HG02678 (cell line): ENCODE data around the gene TUSC2.

Experiments used
- ATAC-seq: cut with Tn5 transposase; IDR thresholded peaks from one replicate; pipeline ENCODE4 v1.9.1; 2021; ENCODE audit warnings: mild to moderate bottlenecking, moderate library complexity; ENCODE audit not compliant: unreplicated experiment

Gene TUSC2

DNA sequence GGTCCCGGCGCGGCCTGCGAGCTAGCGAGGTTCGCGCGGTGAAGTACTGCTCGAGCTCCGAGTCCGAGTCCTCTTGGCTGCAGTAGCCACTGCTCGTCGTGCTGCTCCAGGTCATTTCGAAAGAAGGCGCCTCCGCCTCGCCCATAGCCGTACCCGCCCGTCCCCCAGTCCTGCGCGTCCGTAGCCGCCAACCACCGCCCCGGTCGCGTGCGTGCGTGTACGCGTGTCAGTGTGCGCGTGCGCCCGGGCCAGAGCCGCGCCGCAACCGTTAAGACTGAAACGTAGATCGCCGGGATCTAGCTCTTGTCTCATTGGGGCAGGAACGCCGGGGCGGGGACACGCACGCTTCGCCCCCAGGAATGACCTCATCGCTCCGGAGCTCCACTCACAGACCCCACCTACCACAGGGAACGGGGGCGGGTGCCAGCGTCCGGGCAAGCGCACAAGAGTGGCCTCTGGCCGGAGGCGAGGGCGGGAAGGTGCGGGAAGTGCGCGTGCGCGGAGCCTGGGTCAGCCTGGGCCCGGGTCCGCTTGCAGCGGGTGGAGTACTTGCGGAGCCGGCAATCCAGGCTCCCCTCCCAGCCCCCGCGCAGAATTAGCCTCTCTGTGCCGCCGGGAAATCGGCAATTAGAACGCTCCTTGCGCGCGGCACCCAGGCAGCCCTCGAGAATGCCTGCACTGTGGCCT is 9.3 kb upstream of the TUSC2 start:
- ATAC-seq = peak; percentile 72

GRCh38 chr3:50336452-50337174 is 8.6 kb upstream of the TUSC2 start:
- ATAC-seq = peak; percentile 30

DNA sequence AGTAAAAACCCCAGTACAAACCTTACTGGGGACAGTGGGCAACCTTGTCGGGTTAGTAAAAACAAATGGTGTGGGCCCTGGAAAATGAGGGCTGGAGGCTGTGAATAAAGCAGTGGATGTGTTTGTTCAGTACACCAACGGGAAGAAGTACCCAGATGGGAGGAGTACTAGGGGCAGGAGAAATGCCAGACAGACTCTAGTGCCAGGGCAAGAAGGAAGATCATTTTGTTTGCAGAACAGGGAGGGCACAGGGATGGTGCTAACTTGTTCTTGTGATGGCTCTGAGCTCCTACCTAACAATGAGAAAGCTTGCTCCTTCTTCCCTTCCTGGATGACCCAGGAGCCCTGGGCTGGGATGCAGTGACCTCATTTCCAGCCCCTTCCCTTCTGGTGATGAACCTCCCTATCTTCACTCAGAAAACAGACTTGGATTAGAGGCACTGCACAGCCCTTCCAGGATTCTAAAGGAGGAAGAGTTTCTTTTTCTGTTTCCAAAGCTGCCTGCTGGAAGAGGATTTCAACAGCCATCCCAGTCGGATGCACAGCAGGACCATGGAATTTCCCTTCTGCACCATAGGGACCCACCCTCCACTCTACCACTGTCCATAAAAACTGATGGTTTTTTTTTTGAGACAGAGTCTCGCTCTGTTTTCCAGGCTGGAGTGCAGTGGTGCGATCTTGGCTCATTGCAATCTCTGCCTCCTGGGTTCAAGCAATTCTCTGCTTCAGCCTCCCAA is 6.5 kb upstream of the TUSC2 start:
- no peak for ATAC-seq

GRCh38 chr3:50333744-50334328 is 5.8 kb upstream of the TUSC2 start:
- ATAC-seq = no peak

DNA sequence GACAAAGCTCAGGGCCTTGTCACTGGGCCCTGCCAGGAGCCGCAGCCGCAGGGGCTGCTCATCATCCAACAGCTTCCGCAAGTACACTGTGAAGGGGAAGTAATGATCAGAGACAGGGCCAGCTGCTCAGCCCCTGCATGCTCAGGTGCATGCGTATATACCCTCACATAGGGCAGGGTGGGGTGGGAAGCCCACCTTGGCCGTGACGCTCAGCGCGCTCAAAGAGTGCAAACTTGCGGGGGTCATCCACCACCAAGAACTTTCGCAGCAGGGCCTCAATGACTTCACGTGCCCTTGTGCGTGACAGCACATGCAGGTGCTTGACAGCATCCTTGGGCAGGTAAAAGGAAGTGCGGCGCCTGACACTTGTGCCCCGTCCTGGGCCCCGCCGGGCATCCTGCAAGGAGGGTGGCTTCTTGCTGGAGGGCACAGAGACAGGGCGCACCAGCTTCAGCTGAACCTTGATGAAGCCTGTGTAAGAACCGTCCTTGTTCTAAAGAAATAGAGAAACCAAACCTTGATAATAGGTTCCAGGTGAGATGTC is 3.4 kb upstream of the TUSC2 start:
- no peak for ATAC-seq

GRCh38 chr3:50330330-50330729 is 2.3 kb upstream of the TUSC2 start:
- no peak for ATAC-seq

DNA sequence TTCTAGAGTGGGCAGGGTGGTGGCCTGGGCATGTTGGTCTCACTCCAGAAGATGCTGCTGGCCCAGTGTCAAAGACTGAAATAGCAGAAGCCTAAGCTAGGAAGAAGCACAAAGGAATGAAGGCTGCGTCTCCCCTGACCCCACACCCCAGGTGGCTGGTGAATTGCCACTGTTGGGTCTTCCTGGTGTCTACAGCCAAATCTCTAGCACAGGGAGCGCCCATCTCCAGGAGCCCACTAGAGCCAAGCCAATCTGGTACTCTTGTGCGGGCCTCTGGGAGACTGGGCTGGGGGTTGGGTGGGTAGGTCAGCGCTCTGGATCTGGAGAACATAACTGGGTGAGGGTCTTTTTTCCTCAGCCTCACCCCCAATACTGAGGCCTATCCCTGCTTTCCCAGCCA is 894 bp downstream of the TUSC2 start:
- ATAC-seq = no peak

DNA sequence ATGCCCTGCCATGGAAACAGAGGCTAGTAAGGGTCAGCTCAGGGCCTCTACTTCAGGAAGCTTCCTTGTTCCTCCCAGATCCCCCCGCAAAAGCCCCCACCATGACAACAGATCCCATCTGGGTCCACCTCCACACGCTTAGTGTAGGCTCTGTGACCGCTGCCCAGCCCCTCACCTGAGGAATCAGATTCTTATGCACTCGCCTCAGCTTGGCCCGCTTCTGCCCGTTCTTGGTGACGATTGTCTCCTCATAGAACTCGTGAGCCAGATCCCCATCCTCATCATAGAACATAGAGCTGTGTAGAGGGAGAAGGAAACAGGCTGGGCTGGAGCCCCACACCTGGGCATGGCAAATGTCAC is 1.9 kb downstream of the TUSC2 start:
- ATAC-seq = no peak

DNA sequence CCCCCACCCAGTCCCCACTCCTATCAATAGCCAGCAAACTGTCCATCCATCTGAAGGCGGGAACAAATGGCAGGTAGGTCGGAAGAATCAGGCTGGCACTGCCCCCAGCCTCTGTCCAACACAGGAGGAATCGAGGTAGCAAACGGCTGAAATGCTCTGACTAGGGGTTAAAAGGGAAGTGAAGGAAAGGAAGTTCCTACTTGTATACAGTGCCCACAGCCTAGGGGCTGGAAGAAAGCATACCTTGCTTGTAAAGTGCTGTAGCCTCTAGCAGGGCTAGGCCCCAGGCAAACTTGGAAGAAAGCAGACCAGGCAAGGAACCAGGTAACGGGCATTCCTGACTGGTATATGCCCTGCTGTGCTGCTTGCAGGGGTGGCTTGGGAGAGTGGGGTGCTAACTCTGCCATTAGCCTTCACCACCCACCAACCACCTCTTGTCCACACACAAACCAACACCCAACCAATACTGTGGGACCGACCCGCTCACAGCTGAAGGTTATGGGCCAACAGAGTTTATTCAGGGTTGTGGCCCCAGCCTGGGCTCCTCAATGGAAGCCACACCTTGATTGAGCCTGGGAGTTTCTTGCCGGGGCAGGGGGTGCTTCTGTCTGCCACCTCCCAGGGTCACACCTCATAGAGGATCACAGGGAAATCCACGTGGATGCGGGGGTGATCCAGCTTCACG is 2.4 kb downstream of the TUSC2 start:
- ATAC-seq = no peak

DNA sequence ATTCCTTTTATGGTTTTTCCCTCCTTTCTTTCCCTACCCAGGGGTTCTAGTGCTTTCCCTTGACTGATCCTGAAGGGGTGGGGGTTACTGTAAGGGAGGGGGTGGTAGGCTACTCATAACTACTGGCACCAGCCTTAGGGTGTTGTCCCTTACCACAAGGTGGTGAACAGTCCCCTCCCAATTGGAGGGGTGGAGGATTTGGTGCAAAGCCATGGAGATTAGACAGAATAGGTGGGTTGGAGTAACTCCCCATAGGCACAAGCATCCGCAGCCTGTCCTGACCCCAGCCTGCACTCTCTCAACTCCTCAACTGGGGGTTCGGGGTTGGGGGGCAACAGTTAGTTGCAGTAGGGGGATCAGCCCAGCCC is 2.9 kb downstream of the TUSC2 start:
- ATAC-seq = no peak

- no peak for ATAC-seq
Measured at GRCh38 chr3:50324351-50325112, 3.5 kb downstream of the TUSC2 start.

DNA sequence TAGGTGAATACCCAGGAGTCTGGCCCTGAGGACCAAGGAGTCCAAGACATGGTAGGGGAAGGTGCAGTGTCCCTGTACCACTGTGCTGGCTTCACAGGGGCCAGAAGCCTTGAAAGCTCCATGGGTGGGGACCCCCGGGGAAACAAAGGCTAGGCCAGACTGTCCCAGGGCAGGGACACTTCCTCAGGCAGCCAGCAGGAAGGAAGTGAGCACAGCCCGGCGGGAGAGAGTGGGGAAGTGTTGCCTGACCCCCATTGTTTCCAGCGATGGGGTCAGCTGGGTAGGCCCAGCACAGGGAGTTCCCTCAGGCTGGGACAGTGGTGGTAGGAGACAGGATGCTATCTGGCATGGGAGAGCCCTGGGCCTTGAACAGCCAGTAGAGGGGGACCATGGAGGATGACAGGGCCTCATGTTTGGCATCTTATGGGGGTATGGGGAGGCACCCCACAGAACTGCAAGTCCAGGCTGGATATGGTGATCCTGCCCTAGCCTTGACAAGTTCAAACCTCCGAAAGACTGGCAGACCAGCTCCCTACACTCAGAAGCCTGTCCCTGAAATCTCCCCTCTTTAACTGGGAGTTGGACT is 4.3 kb downstream of the TUSC2 start:
- ATAC-seq = no peak

DNA sequence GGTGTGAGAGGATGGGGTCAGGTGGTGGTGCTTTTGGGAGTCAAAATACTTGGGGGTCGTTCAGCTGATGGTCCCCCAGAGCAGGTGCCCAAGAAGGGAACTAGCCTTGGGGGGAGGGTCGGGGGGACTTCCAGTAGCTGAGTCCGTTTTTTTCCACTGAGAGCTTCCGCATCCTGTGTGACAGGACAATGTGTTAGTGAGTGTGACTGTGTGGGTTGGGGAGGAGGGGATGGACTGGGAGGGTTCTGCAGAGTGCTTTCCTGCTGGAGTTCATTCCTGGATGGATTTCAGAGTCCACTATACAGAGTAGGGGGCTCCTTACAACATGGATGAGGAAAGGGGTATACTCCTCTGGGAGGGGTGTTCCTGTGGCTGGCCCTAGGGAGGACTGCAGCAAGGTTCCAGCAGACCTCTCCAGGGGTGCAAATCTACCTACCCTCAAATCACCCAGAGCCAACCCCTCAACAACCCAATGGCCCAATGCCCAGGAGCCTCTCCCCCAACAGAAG is 4.9 kb downstream of the TUSC2 start:
- ATAC-seq = no peak

DNA sequence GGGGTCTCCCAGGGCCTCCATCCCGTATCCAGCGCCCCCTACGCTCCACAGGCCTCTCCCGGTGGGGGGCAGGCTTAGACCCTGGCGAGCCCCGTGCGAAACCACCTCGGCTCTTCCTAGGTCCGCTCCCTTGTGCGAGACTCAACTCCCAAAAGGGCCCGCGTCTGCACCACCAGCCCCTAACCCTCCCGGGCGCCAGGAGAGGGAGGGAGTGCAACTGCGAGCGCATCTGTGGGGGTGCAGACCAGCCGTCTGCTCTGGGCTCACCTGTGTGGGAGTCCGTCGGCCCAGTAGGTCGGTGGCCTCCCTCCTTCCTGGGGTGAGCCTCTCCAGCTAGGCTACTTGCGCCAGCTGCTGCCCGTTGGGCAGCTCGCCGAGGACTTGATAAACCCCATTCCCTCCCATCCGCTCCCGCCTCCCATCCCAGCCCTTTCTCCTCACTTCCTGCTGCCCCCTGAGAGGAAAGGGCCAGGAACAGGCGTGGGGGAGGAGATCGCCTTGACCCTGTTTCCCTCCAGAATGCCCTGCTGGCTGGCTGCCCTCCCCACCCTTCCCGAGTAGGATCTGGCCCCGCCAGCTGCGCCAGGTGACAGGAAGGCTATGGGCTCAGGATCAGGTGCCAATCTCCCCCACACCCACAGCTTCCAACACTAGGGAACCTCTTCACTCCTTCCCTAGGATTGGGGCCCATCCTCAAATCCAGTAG is 5.5 kb downstream of the TUSC2 start, which contains the start of gene HYAL2:
Gene HYAL2 (minus strand): TSS at position 360 of the 706 bp plus-strand sequence. CDS start 2,256 bp downstream, outside the sequence.
- no peak for ATAC-seq

- no peak for ATAC-seq
Measured at GRCh38 chr3:50322115-50322385, 6.0 kb downstream of the TUSC2 start.

GRCh38 chr3:50321336-50322114 is 6.5 kb downstream of the TUSC2 start:
- peak; percentile 83 for ATAC-seq

DNA sequence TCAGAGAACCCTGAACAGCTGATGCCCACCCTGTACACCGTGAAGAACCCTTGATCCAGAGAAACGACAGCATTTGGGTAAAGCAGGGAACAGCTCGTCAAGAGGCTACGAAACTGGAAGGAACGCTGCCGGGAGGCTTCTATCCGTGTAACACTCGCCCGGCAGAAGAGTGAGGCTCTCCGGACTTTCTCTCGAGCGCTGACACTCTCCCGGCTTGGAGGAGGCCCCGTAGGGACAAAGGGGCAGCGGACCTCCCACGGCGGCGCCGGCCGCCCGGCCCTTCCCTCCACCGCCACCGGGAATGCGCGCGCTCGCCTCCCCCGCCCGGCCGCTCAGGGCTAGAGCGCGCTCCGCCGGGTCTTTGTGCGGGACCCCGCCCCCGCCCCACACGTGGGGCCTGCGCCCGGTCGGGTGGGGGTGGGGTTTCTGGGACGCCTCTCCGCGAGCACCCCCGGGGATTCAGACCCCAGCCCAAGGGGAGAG is 7.1 kb downstream of the TUSC2 start:
- ATAC-seq = peak; percentile 59
